Measurements from ENCODE around the gene PCAT6. TPM values are rescaled to one million over a fixed set of nuclear protein-coding genes. Genes with fewer than 3 reads are reported as not detected.

PCAT6 gene
- total RNA-seq, 1 experiment from 2014 or later, result 4.8 TPM

- Histone ChIP-seq H4K8ac (replicated peaks; ENCODE audit: insufficient read length, low read depth, low read length) (no peak overlapping the region), H3K18ac (ENCODE audit: insufficient read length, low read depth, low read length) (no peak overlapping the region), H2BK5ac (ENCODE audit: insufficient read length, low read length) (no peak overlapping the region), H4K91ac (ENCODE audit: insufficient read length, low read depth, low read length) (no peak overlapping the region), H2AFZ (ENCODE audit: low read length) (no peak overlapping the region), H3K4me2 (ENCODE audit: insufficient read depth, insufficient read length, low read length) (no peak overlapping the region), H3K27me3 (ENCODE audit: insufficient read depth, low read length) (no peaks in the 10 kb centered on the region; the same call in 1 of the 2 replicates), H3K4me1 (ENCODE audit: insufficient read depth, low read length) (0 out of 2 replicates have a peak, but pooled peaks cover 2% of the 10 kb centered on the region), H2BK120ac (ENCODE audit: low read depth, low read length, poor library complexity, severe bottlenecking) (no peak overlapping the region), H3K27ac (ENCODE audit: insufficient read length, low read depth, low read length) (no peak overlapping the region), H3K79me1 (ENCODE audit: insufficient read depth, low read depth, low read length, poor library complexity, severe bottlenecking) (peaks cover 11% of the 10 kb centered on the region), H4K5ac (ENCODE audit: insufficient read length, low read depth, low read length) (no peak overlapping the region), H3K79me2 (ENCODE audit: insufficient read depth, low read length) (peaks cover 3% of the 10 kb centered on the region; the same call in 1 of the 2 replicates), H3K9me3 (ENCODE audit: control insufficient read depth, low read depth, low read length) (no peaks in the 10 kb centered on the region), H2BK20ac (ENCODE audit: low read depth, low read length, poor library complexity, severe bottlenecking) (no peak overlapping the region), H3K14ac (ENCODE audit: insufficient read depth, low read length) (no peak overlapping the region), H2BK15ac (ENCODE audit: low read depth, low read length) (no peak overlapping the region), H3K56ac (ENCODE audit: insufficient read length, low read depth, low read length) (no peak overlapping the region), H3K9ac (ENCODE audit: extremely low read depth, insufficient read length, low read length) (no peak overlapping the region), H2AK5ac (ENCODE audit: insufficient read length, low read length) (no peak overlapping the region), H2BK12ac (ENCODE audit: insufficient read length, low read depth, low read length) (no peak overlapping the region), H3K23me2 (ENCODE audit: insufficient read length, low read depth, low read length, poor library complexity, severe bottlenecking) (peaks cover 4% of the 10 kb centered on the region), H3K23ac (ENCODE audit: insufficient read length, low read depth, low read length) (no peak overlapping the region), H3T11ph (ENCODE audit: low read length) (no peak overlapping the region), H3K4ac (ENCODE audit: low read depth, low read length) (no peak overlapping the region), H4K20me1 (ENCODE audit: control insufficient read depth, insufficient read depth, insufficient read length) (no peaks in the 10 kb centered on the region)
- no peak overlapping the region; a peak in 1 of 7 replicates for H3K27ac Mint-ChIP-seq
- TF ChIP-seq CTCF (conservative IDR thresholded peaks at IDR 0.05), result no peak
- no peak for DNase-seq
- H3K9me3 Mint-ChIP-seq, result no peaks in the 10 kb centered on the region
- H3K27me3 Mint-ChIP-seq (ENCODE audit: low read depth), result no peaks in the 10 kb centered on the region
- peaks cover 18 to 46% (median 35%) of the 10 kb centered on the region in 3 experiments; a peak in 6 of 7 replicates for H3K36me3 Mint-ChIP-seq (ENCODE audit: insufficient read depth in 1 of 3, low read depth in 3 of 3)
- 0 out of 5 replicates have a peak overlapping the region, but pooled peaks of 1 of the 2 experiments have one; percentile 10 for H3K4me3 Mint-ChIP-seq
- WGBS (ENCODE audit: extremely low coverage, insufficient read length, low lambda C conversion rate), result no CpG with 5 or more reads among the region's 10 CpGs
- H3K4me1 Mint-ChIP-seq, result peaks cover 16 to 17% of the 10 kb centered on the region in 2 experiments
Measured at GRCh38 chr1:202858789-202859414, 48.1 kb downstream of the PCAT6 start.
